Endodermal cell (in vitro differentiated cells): ENCODE results near the gene ATXN7L1. TPM values are rescaled to one million over a fixed set of nuclear protein-coding genes. Genes with fewer than 3 reads are reported as not detected.

ENCODE experiments used
- DNase-seq: peaks from one replicate; pipeline ENCODE4 v3.0.0-alpha.2; 2017
- H3K27ac ChIP-seq: 2 replicates; pipeline ENCODE4 v1.5.1; 2013; ENCODE audit warnings: mild to moderate bottlenecking, low read depth, low read length, moderate library complexity
- H3K27me3 ChIP-seq: 2 replicates; pipeline ENCODE4 v1.6.1; 2013; ENCODE audit warnings: mild to moderate bottlenecking, low read length, moderate library complexity; ENCODE audit not compliant: insufficient read depth, control insufficient read depth, poor library complexity, severe bottlenecking
- H3K36me3 ChIP-seq: 2 replicates; pipeline ENCODE4 v1.7.0; 2013; ENCODE audit warnings: mild to moderate bottlenecking, low read length, moderate library complexity; ENCODE audit not compliant: control insufficient read depth, insufficient read depth
- H3K4me1 ChIP-seq: one replicate; pipeline ENCODE4 v1.7.0; 2013; ENCODE audit warnings: low read length; ENCODE audit not compliant: control insufficient read depth, insufficient read depth
- H3K4me3 ChIP-seq: 2 replicates; pipeline ENCODE4 v1.5.1; 2013; ENCODE audit warnings: mild to moderate bottlenecking, low read length, moderate library complexity
- H3K9ac ChIP-seq: 2 replicates; pipeline ENCODE4 v1.6.1; 2013; ENCODE audit warnings: mild to moderate bottlenecking, low read length, moderate library complexity; ENCODE audit not compliant: poor library complexity, severe bottlenecking; ENCODE audit errors: extremely low read depth
- H3K9me3 ChIP-seq: 2 replicates; pipeline ENCODE4 v1.6.1; 2013; ENCODE audit warnings: mild to moderate bottlenecking, low read length, moderate library complexity; ENCODE audit not compliant: control insufficient read depth
- H3K27ac Mint-ChIP-seq: 2 replicates; pipeline ENCODE4 v1.8.0; 2020; ENCODE audit warnings: mixed read lengths
- H3K27me3 Mint-ChIP-seq: 2 replicates; pipeline ENCODE4 v1.8.0; 2021; ENCODE audit warnings: mild to moderate bottlenecking, mixed read lengths; ENCODE audit not compliant: insufficient read depth
- H3K36me3 Mint-ChIP-seq: 2 replicates; pipeline ENCODE4 v1.8.0; 2020; ENCODE audit warnings: low read depth, mixed read lengths
- H3K4me1 Mint-ChIP-seq: 2 replicates; pipeline ENCODE4 v1.8.0; 2020; ENCODE audit warnings: mixed read lengths
- H3K4me3 Mint-ChIP-seq: 2 replicates; pipeline ENCODE4 v1.8.0; 2020; ENCODE audit warnings: mild to moderate bottlenecking, moderate library complexity, mixed read lengths
- H3K9me3 Mint-ChIP-seq: 2 replicates; pipeline ENCODE4 v1.8.0; 2020; ENCODE audit warnings: mild to moderate bottlenecking, mixed read lengths
- CTCF ChIP-seq: fragments of 200-600 bp; sonication (generic); conservative IDR thresholded peaks from 2 replicates; pipeline ENCODE4 v1.5.0; 2021; ENCODE audit warnings: antibody characterized with exemption, mild to moderate bottlenecking
- WGBS, 2 experiments: methylation state at CpG; one replicate each; pipeline versions ENCODE4 v1.1.5 to v1.1.7; 2013; ENCODE audit warnings: missing lambda C conversion rate in 2 of 2, mixed read lengths in 1 of 2; ENCODE audit not compliant: insufficient coverage in 1 of 2, insufficient read length in 1 of 2; 5-methylcytosine and 5-hydroxymethylcytosine counted together
- total RNA-seq, 2 donors: library from RNA; stranded (reverse); fragmentation: NEBNext Ultra II Directional in 1 of 2; extraction: Animal tissue kit (Norgen Biotek cat#: 25700) in 1 of 2; gene quantifications; 2 replicates in 1 of 2; 3 replicates in 1 of 2; pipeline ENCODE4 v1.2.1, GENCODE V29; 2021

Gene ATXN7L1
- total RNA-seq, 2 donors from 2014 or later: 16.9 to 30.4 TPM

GRCh38 chr7:105837765-105838626 lies 38.4 kb downstream of the ATXN7L1 start:
- peak overlapping the region; percentile 32 for H3K27ac Mint-ChIP-seq

DNA sequence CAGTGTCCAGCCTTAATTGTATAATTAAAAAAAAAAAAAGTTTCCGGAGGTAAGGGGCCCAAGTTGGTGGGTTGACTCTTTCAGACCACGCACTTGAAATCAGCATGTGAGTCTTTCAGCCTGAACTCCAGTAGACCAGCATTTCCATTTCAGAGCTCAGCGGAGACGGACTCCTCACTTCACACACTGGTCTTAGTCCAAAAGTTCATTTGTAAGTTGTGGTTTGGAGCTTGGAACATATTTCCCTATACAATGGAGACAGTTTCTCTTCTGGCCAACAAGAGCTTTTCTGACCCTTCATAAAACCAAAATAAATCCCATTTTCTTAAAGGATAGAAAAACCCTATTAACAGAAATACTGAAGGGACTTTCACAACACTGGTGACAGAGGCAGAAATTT lies 41.0 kb downstream of the ATXN7L1 start:
- H3K27me3 ChIP-seq: no peaks in the 10 kb centered on the region
- H3K27ac Mint-ChIP-seq: no peak overlapping the region
- H3K4me3 Mint-ChIP-seq: no peak overlapping the region
- H3K4me1 ChIP-seq: peaks cover 3% of the 10 kb centered on the region
- no peaks in the 10 kb centered on the region for H3K9me3 ChIP-seq
- H3K36me3 ChIP-seq: no peaks in the 10 kb centered on the region
- no peaks in the 10 kb centered on the region for H3K27me3 Mint-ChIP-seq
- H3K9me3 Mint-ChIP-seq: no peaks in the 10 kb centered on the region
- no peak overlapping the region for H3K4me3 ChIP-seq
- H3K9ac ChIP-seq: no peak overlapping the region
- TF ChIP-seq CTCF: no peak
- no peak overlapping the region for H3K27ac ChIP-seq
- peaks cover 4% of the 10 kb centered on the region for H3K36me3 Mint-ChIP-seq
- WGBS, 2 experiments: 90 to 100% methylated on average over 1 to 4 of the region's 4 CpGs
- no peak for DNase-seq
- peaks cover 33% of the 10 kb centered on the region for H3K4me1 Mint-ChIP-seq

More at GRCh38 chr7:105837765-105838626, 38.4 kb downstream of the ATXN7L1 start:
- no peak for DNase-seq
- Mint-ChIP-seq H3K36me3 (peaks cover 4% of the 10 kb centered on the region), H3K9me3 (no peaks in the 10 kb centered on the region), H3K4me1 (peaks cover 27% of the 10 kb centered on the region), H3K27me3 (no peaks in the 10 kb centered on the region), H3K4me3 (no peak overlapping the region)
- H3K27ac ChIP-seq: peak overlapping the region; percentile 40
- H3K36me3 ChIP-seq: no peaks in the 10 kb centered on the region
- no peak for TF ChIP-seq CTCF
- no peak overlapping the region for H3K4me3 ChIP-seq
- H3K4me1 ChIP-seq: peaks cover 3% of the 10 kb centered on the region
- no peak overlapping the region for H3K9ac ChIP-seq
- WGBS, 2 experiments: 69 to 77% methylated on average over 19 to 22 of the region's 22 CpGs
- H3K9me3 ChIP-seq: no peaks in the 10 kb centered on the region
- H3K27me3 ChIP-seq: no peaks in the 10 kb centered on the region

- H3K4me1 Mint-ChIP-seq: peaks cover 33% of the 10 kb centered on the region
- H3K36me3 Mint-ChIP-seq: peaks cover 4% of the 10 kb centered on the region
- H3K9ac ChIP-seq: no peak overlapping the region
- no peak for TF ChIP-seq CTCF
- H3K27ac ChIP-seq: no peak overlapping the region
- no peak overlapping the region for H3K27ac Mint-ChIP-seq
- WGBS, 2 experiments: 95 to 100% methylated on average over 3 to 4 of the region's 4 CpGs
- H3K4me1 ChIP-seq: peaks cover 4% of the 10 kb centered on the region
- H3K27me3 ChIP-seq: no peaks in the 10 kb centered on the region
- no peaks in the 10 kb centered on the region for H3K9me3 ChIP-seq
- H3K9me3 Mint-ChIP-seq: no peaks in the 10 kb centered on the region
- no peak overlapping the region for H3K4me3 Mint-ChIP-seq
- H3K4me3 ChIP-seq: no peak overlapping the region
- no peaks in the 10 kb centered on the region for H3K36me3 ChIP-seq
- DNase-seq: no peak
- H3K27me3 Mint-ChIP-seq: no peaks in the 10 kb centered on the region
These were observed 44.4 kb downstream of the ATXN7L1 start for GRCh38 chr7:105831824-105832535.
